Ascending aorta (tissue), 2 donors: ENCODE data around the gene UNC119. TPM values are rescaled to one million over a fixed set of nuclear protein-coding genes. Genes with fewer than 3 reads are reported as not detected.

Experiments
- DNase-seq, 2 donors: peaks; one replicate each; pipeline ENCODE4 v3.0.0-alpha.2; 2019; ENCODE audit warnings: low spot score in 2 of 2
- H3K27ac ChIP-seq, 2 donors: fragments of 200-600 bp; sonication (generic); one replicate each; pipeline ENCODE4 v1.5.1; 2016 to 2017; ENCODE audit warnings: mild to moderate bottlenecking in 1 of 2
- H3K27me3 ChIP-seq: fragments of 200-600 bp; sonication (generic); one replicate; pipeline ENCODE4 v1.5.1; 2017
- H3K36me3 ChIP-seq, 2 donors: fragments of 200-600 bp; sonication (generic); one replicate each; pipeline ENCODE4 v1.5.1; 2016
- H3K4me1 ChIP-seq, 2 donors: fragments of 200-600 bp; sonication (generic); one replicate each; pipeline ENCODE4 v1.5.1; 2016 to 2017; ENCODE audit warnings: mild to moderate bottlenecking in 1 of 2
- H3K4me3 ChIP-seq, 2 donors: fragments of 200-600 bp; sonication (generic); one replicate each; pipeline ENCODE4 v1.5.1; 2016 to 2017; ENCODE audit warnings: mild to moderate bottlenecking in 1 of 2
- H3K9me3 ChIP-seq, 2 donors: fragments of 200-600 bp; sonication (generic); one replicate each; pipeline ENCODE4 v1.5.1; 2016
- intact Hi-C: fragments of 100-400 bp; cut with DNase I; formaldehyde crosslinking; loops from one replicate; pipeline ENCODE4 v1.15.1; 2023
- total RNA-seq: library from RNA; depleted of rRNA; stranded (reverse); fragments of >200 nt; gene quantifications from one replicate; pipeline ENCODE4 v1.1.0, GENCODE V29; 2016
- TF ChIP-seq, protein P1 (sequence below), 3 experiments: fragments of 200-600 bp in 2 of 3; fragments of 450-650 bp in 1 of 3; sonication (generic) in 2 of 3; IDR thresholded peaks; one replicate each; pipeline ENCODE4 v1.5.1; 2016 to 2019; ENCODE audit warnings: antibody characterized with exemption in 3 of 3, mild to moderate bottlenecking in 1 of 3, moderate library complexity in 1 of 3

Gene UNC119
- total RNA-seq, 1 donor from 2014 or later: 33.8 TPM

DNA sequence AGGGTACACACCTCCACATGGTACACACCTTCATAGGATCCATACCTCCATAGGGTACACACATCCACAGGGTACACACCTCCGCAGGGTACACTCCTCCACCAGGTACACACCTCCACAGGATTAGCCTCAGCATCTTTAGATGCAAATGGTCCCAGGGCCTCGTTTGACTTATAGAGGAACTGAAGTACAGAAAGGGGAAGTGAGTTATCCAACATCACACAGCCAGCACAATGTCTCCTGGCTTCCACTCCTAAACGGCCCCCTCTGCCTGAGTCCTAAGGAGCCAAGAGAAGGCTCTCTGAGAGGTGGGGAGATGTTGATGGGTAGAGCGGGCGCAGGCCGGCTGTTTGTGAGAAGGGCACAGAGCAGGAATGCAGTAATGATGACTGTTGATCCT is 34.3 kb downstream of the UNC119 start:
- Histone ChIP-seq H3K4me3 (no peak overlapping the region), H3K4me1 (no peaks in the 10 kb centered on the region), H3K36me3 (no peaks in the 10 kb centered on the region), H3K27me3 (no peaks in the 10 kb centered on the region), H3K9me3 (no peaks in the 10 kb centered on the region), H3K27ac (no peak overlapping the region)
- intact Hi-C loops: no loop called here
- DNase-seq: no peak
- TF ChIP-seq, protein P1, sequence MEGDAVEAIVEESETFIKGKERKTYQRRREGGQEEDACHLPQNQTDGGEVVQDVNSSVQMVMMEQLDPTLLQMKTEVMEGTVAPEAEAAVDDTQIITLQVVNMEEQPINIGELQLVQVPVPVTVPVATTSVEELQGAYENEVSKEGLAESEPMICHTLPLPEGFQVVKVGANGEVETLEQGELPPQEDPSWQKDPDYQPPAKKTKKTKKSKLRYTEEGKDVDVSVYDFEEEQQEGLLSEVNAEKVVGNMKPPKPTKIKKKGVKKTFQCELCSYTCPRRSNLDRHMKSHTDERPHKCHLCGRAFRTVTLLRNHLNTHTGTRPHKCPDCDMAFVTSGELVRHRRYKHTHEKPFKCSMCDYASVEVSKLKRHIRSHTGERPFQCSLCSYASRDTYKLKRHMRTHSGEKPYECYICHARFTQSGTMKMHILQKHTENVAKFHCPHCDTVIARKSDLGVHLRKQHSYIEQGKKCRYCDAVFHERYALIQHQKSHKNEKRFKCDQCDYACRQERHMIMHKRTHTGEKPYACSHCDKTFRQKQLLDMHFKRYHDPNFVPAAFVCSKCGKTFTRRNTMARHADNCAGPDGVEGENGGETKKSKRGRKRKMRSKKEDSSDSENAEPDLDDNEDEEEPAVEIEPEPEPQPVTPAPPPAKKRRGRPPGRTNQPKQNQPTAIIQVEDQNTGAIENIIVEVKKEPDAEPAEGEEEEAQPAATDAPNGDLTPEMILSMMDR (IDR thresholded peaks at IDR 0.05): no peak

DNA sequence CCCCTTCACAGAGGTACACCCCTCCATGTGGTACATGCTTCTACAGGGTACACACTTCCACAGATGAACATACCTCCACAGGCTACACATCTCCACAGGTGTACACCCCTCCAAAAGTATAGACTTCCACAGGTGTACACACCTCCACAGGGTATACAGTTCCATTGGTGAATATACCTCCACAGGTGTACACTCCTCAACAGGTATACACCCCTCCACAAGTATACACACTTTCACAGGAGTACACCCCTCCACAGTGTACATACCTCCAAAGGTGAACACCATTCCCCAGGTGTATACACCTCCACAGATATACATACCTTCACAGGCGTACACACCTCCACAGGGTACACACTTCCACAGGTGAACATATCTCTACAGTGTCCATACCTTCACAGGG is 36.9 kb downstream of the UNC119 start:
- Histone ChIP-seq H3K27ac (no peak overlapping the region), H3K4me1 (no peaks in the 10 kb centered on the region), H3K4me3 (no peak overlapping the region), H3K9me3 (no peaks in the 10 kb centered on the region), H3K27me3 (no peaks in the 10 kb centered on the region), H3K36me3 (no peaks in the 10 kb centered on the region)
- TF ChIP-seq, protein P1 (IDR thresholded peaks at IDR 0.05): no peak
- intact Hi-C loops: no loop called here
- no peak for DNase-seq

DNA sequence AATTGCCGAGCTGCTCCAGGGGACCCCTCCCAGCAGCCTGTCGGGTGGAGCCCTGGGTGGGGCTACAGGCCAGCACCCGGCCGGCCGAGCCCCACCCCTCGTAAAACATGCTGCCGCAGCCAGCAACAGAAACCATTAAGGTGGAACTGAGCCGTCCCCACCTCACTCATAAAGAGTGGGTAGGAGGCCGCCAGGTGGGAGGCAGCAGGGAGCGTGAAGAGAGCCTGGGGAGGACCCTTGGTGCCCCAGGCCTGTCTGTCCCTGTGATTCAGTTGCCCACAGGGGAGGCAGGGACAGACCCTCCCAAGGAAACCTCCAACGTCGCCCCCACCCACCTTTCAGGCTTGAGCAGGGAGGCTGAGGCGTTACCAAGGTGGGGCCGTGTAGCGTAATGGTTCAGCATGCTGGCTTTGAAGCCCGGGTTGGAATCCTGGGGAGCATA is 37.8 kb downstream of the UNC119 start:
- TF ChIP-seq, protein P1 (IDR thresholded peaks at IDR 0.05): no peak
- Histone ChIP-seq H3K4me3 (no peak overlapping the region), H3K4me1 (no peaks in the 10 kb centered on the region), H3K36me3 (no peaks in the 10 kb centered on the region), H3K27me3 (no peaks in the 10 kb centered on the region), H3K27ac (no peak overlapping the region), H3K9me3 (no peaks in the 10 kb centered on the region)
- intact Hi-C loops: no loop called here
- no peak for DNase-seq

DNA sequence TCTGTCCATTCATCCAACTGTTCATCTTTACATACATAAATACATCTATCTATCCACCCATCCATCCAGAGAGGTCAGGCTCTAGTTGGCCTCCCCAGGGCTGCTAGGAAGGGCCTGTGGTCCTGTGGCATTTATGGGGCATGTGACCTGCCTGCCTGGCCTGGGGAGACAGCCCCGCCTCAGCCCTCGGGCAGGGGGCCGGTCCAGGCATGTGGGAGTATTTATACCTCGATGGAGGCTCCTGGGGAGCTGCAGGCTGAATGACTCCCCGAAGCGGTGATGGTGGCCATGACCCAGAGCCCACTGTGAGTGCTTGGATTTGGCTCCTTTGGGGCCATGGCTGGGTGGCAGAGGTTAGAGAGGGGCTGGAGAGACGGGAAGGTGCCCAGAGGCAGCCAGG is 38.9 kb downstream of the UNC119 start:
- Histone ChIP-seq H3K9me3 (no peaks in the 10 kb centered on the region), H3K27ac (no peak overlapping the region), H3K4me3 (no peak overlapping the region), H3K4me1 (no peaks in the 10 kb centered on the region), H3K36me3 (no peaks in the 10 kb centered on the region), H3K27me3 (no peaks in the 10 kb centered on the region)
- DNase-seq: no peak
- TF ChIP-seq, protein P1 (IDR thresholded peaks at IDR 0.05): no peak
- intact Hi-C loops: no loop called here

DNA sequence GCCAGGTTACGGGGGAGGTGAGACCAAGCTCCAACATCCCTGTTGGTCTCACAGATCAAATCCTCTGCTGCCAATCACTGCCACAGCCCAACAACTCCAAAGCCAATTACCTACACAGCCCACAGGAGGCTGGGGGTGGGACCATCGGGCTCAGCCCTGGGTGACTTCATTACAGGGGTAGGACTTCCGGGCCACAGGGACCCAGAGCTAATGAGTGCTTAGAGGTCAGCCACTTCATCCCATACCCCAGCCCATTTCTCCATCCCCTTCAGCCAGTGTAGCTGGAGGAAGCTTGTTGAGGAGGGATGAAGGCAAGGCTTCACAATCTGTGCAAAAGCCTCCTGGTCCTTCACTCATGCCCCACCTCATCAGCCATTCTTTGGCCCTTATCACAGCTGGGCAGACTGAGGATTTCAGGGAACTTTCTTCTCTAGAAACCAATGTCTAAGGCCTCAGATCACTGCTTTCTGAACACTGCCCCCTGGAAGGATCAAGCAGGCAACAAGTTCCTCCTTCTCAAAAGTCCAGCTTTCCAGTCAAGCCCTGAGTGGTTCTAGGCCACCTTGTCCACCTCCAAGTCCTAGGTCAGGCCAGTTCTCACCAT is 40.5 kb downstream of the UNC119 start:
- Histone ChIP-seq H3K27me3 (no peaks in the 10 kb centered on the region), H3K9me3 (no peaks in the 10 kb centered on the region), H3K27ac (no peak overlapping the region), H3K36me3 (no peaks in the 10 kb centered on the region), H3K4me1 (no peaks in the 10 kb centered on the region), H3K4me3 (no peak overlapping the region)
- no peak for DNase-seq
- intact Hi-C loops: no loop called here
- TF ChIP-seq, protein P1 (IDR thresholded peaks at IDR 0.05): no peak

DNA sequence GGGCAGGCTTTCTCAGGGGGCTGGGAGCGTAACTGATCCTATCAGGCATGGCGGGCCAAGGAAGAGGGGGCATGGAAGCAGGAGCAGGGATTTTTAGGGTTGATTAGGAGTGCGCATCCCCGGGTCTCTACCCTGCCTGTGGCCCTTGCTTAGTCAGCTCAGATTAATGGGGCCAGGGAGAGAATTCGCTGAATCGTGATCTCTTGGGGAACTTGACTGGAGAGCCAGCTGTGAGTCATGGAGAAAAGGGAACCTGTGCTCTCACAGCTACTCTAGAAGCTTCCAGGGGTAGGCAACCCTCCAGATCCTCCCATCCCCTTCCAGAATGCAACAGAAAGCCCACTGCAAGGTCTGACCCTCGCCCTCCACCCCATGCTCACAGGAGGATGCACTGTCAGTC is 42.6 kb downstream of the UNC119 start:
- DNase-seq: no peak
- no peaks in the 10 kb centered on the region for H3K27me3 ChIP-seq
- no peaks in the 10 kb centered on the region for H3K4me1 ChIP-seq
- H3K9me3 ChIP-seq: no peaks in the 10 kb centered on the region
- TF ChIP-seq, protein P1 (IDR thresholded peaks at IDR 0.05): no peak
- no peak overlapping the region for H3K4me3 ChIP-seq
- H3K27ac ChIP-seq: no peak overlapping the region
- intact Hi-C loops: no loop called here
- no peaks in the 10 kb centered on the region for H3K36me3 ChIP-seq
